CD4-positive, alpha-beta T cell treated with Interleukin-4 for 4 hours (primary cell): Measurements from ENCODE around the gene SNAP23.
A peak's percentile ranks its signal among the peaks of the same experiment; 100 is the strongest.
"Not testable (repeated sequence)": the region's sequence is repeated elsewhere in the genome, so short reads cannot be mapped to it uniquely, and the experiment has no call there.

Source experiments
- DNase-seq: peaks from one replicate; pipeline ENCODE4 v3.0.0-alpha.2; 2020

SNAP23 gene

GRCh38 chr15:42498212-42499068 is 3.0 kb downstream of the SNAP23 start:
- DNase-seq: no peak

GRCh38 chr15:42499858-42500609 is 4.6 kb downstream of the SNAP23 start:
- no peak for DNase-seq

GRCh38 chr15:42502477-42502876 is 7.0 kb downstream of the SNAP23 start:
- no peak for DNase-seq

GRCh38 chr15:42503825-42504224 is 8.4 kb downstream of the SNAP23 start:
- DNase-seq: no peak

DNA sequence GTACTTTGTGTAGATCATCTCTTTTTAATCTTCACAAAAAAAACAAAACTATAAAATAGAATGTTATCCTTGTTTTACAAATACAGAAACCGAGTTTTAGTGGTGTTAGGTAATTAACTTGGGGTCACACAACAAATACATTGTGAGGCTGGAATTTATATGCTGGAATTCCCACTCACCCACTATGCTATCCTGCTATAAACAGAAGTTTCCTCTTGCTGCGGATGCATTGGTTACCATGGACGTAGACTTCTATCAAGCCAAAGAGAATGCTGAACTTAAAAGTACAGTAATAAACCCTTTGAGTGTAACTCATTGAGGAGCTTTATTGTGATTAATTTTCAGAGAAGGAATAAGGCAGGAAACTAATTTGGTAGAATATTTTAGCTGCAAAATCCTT is 9.2 kb downstream of the SNAP23 start:
- DNase-seq: no peak

- no peak for DNase-seq
These were observed 12.1 kb downstream of the SNAP23 start for GRCh38 chr15:42507514-42507913.

GRCh38 chr15:42508263-42508690 is 12.8 kb downstream of the SNAP23 start:
- DNase-seq: no peak

DNA sequence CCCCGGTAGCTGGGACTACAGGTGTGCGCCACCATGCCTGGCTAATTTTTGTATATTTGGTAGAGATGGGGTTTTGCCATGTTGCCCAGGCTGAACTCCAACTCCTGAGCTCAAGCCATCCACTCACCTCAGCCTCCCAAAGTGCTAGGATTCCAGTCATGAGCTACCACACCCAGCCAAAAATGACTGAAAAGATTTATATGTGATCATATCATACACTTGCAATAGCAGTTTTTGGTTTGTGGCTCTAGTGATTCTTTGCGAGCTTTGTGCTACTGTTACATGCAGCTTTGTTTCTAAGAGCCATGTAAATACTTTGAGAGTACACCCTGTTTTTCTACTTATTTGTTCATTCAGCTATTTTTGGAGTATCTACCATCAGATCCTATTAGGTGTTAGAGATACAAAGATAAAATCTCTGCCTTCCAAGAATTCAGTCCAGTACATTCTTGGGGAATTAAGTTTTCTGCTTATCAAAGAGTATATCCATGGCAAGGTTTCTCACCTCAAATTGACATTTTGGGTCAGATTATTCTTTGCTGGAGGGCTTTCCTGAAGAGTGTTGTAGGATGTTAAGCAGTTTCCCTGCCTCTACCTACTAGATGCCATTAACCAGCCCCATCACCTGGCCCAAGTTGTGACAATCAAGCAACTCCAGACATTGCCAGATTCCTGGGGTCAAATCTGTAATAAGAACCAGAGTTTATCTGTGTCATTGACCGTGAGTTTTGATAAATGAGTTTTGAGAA is 15.0 kb downstream of the SNAP23 start:
- DNase-seq: no peak

- DNase-seq: no peak
These were observed 15.6 kb downstream of the SNAP23 start for GRCh38 chr15:42511007-42511391.

DNA sequence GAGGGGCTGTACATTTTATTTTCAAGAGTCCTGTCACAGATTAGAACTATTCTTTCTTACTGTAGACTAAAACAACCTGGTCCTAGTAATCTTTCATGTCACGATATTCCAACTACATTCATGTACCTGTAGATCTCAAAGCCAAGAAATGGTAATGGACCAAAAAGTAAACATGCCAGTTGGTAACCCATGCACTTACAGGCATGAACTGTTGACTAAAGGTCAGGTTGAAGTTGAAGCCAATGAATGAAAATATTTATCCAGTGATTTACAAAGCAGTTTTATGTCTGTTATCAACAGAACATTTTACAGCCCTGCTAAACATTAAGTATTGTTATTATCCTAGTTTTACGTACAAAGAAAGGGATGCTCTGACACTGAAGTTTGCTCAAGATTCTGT is 27.9 kb downstream of the SNAP23 start:
- DNase-seq: no peak

- no peak for DNase-seq
These were observed 33.5 kb downstream of the SNAP23 start for GRCh38 chr15:42528970-42529369.

- no peak for DNase-seq
These were observed 37.8 kb downstream of the SNAP23 start for GRCh38 chr15:42533246-42533645.

GRCh38 chr15:42544853-42545629 is 49.6 kb downstream of the SNAP23 start:
- DNase-seq: no peak

DNA sequence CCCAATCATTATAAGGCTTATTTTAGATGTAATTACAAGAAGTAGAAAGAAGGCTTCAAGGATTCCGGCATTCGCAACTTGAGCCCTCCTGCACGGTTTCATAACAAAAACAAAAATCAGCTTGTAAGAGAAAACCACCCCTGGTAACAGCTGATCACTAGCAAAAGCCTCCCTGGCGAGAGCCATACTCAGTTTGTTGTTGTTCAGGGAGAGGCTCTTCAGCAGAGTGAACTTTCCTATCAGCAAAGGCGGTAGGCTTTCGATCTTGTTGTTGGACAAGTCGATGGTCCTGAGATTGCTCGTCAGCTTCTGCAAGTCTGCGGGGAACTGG is 52.4 kb downstream of the SNAP23 start:
- no peak for DNase-seq

DNA sequence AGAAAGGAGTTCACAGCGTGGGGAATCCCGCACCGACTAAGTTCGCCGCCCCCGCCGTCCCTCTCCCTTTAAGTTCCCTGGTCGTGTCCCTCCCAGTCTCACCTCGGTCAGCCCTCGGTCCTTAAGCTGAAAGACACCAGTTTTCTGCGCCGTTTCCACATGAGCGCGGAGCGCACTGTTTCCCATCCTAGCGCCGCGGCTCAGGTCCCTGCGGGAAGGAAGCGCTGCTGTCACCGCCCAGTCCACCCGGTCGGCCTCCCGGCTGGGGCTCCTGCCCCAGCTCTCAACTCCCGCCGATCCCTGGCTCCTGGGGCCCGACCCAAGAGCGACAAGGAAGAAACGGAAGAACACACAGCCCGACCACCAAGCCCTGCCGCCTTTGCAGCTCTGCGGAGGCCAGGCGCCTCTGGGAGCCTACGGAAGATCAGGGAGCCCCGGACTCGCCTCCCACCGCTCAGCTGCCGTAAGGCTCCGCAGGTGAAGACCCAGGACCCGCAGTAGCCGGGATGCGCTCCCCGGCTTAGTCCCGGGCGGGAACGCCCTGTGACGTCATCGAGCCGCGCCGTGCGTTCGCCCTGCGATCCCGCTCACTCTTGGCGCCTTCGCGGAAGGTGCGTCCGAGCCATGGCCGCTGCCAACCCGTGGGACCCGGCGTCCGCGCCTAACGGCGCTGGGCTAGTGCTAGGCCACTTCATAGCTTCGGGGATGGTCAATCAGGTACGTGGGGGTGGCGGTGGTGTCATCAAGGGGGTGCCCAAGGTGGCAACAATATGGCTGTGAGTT is 53.0 kb downstream of the SNAP23 start, which contains the start of the genes HAUS2 and LRRC57:
HAUS2 (plus strand) TSS at position 590 of the 783 bp plus-strand sequence; CDS start at position 625, 35 bp downstream.
LRRC57 (minus strand) TSS at position 545 of the 783 bp plus-strand sequence; CDS start at position 186, 359 bp downstream.
- peak; percentile 80 for DNase-seq

- peak; percentile 24 for DNase-seq
These were observed 53.6 kb downstream of the SNAP23 start for GRCh38 chr15:42549032-42549491.

DNA sequence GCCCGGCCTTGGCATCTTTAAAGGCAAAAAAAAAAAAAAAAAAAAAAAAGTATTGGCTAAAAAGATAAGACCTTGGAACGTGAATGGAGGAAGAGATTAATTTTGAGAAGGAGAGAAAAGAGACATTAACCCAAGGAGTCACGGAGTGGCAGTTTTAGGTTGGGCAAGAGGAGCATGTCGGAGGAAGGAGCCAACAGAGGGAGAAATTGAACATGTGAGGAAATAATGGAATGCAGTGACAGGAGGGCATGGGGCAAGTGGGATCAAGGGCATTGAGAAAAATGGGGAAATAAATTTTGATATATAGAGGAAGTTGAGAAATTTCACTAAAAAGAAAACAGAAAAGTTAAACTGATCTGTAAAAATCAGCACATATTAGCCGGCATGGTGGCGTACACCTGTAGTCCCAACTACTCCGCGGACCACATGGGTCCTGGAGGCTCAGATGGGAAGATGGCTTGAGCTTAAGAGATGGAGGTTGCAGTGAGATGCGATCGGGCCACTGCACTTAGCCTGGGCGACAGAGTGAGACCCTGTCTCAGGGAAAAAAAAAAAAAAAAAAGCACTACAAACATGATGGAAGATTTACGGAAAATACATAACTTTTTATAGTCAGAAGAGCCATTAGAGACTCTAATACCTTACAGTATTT is 54.4 kb downstream of the SNAP23 start:
- DNase-seq: no peak

DNA sequence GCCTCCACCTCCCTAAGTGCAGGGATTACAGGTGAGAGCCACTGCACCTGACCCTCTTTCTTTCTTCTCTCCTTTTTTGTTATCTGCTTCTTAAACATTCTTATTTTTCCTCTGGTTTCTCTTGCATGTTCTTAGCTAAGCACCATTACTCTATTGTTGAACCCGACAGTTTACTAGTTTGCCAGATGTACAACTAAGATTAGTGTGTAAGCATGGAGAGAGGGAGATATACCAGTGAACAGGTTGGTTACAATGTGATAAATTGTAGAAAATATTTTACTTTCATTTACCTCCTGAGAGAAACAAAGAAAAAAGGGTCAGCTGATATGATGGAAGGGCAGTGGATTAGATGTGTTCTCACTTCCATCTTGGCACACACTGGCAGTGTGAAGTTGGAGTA is 58.1 kb downstream of the SNAP23 start:
- DNase-seq: no peak

GRCh38 chr15:42556550-42557207 is 61.2 kb downstream of the SNAP23 start:
- not testable (repeated sequence) for DNase-seq

DNA sequence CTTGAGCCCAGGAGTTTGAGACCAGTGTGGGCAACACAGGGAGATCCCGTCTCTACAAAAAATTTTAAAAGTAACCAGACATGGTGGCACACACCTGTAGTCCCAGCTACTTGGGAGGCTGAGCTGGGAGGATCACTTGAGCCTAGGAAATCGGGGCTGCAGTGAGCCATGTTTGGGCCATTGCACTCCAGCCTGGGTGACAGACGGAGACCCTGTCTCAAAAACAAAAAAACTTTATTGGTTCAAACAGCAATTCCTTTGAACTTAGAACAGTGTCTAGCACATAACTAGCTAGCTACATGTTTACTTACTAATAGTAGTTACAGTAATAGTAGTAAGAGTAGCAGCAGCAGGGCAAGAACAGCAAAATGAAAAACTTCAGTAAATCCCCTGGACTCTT is 63.3 kb downstream of the SNAP23 start:
- no peak for DNase-seq
